ENCODE measurements around the gene TBC1D14.

TBC1D14 gene

GRCh38 chr4:7002336-7002735, 92.7 kb downstream of the TBC1D14 start:
- no peak for DNase-seq

- DNase-seq: no peak
These were observed 93.7 kb downstream of the TBC1D14 start for GRCh38 chr4:7003176-7003878.

- no peak for DNase-seq
These were observed 94.2 kb downstream of the TBC1D14 start for GRCh38 chr4:7003879-7004240.

GRCh38 chr4:7004331-7004730, 94.7 kb downstream of the TBC1D14 start:
- no peak for DNase-seq

GRCh38 chr4:7005571-7005970, 95.9 kb downstream of the TBC1D14 start:
- DNase-seq: no peak

GRCh38 chr4:7006411-7006810, 96.8 kb downstream of the TBC1D14 start:
- DNase-seq: no peak

- no peak for DNase-seq
These were observed 97.7 kb downstream of the TBC1D14 start for GRCh38 chr4:7007142-7007907.

- no peak for DNase-seq
These were observed 98.3 kb downstream of the TBC1D14 start for GRCh38 chr4:7007944-7008343.

- DNase-seq: no peak
These were observed 99.9 kb downstream of the TBC1D14 start for GRCh38 chr4:7009564-7009963.

GRCh38 chr4:7013175-7013574, 103.5 kb downstream of the TBC1D14 start:
- no peak for DNase-seq

GRCh38 chr4:7014815-7015214, 105.2 kb downstream of the TBC1D14 start:
- no peak for DNase-seq

GRCh38 chr4:7015383-7016035, 105.9 kb downstream of the TBC1D14 start:
- DNase-seq: no peak

GRCh38 chr4:7016086-7016485, 106.5 kb downstream of the TBC1D14 start:
- DNase-seq: no peak

GRCh38 chr4:7016512-7016911, 106.9 kb downstream of the TBC1D14 start:
- DNase-seq: no peak

GRCh38 chr4:7017446-7018048, 107.9 kb downstream of the TBC1D14 start:
- no peak for DNase-seq

GRCh38 chr4:7018281-7018680, 108.7 kb downstream of the TBC1D14 start:
- no peak for DNase-seq

GRCh38 chr4:7019367-7019766, 109.7 kb downstream of the TBC1D14 start:
- DNase-seq: no peak

GRCh38 chr4:7020290-7020689, 110.7 kb downstream of the TBC1D14 start:
- no peak for DNase-seq

GRCh38 chr4:7020856-7021255, 111.2 kb downstream of the TBC1D14 start:
- no peak for DNase-seq

- DNase-seq: no peak
These were observed 111.7 kb downstream of the TBC1D14 start for GRCh38 chr4:7021355-7021754.

GRCh38 chr4:7021930-7022664, 112.5 kb downstream of the TBC1D14 start:
- DNase-seq: no peak

GRCh38 chr4:7023486-7023885, 113.9 kb downstream of the TBC1D14 start:
- DNase-seq: no peak

- DNase-seq: no peak
These were observed 114.3 kb downstream of the TBC1D14 start for GRCh38 chr4:7023901-7024300.
